Tibial nerve (tissue), 4 donors: Measurements from ENCODE around the gene DENND1A.

ENCODE experiments used
- CTCF ChIP-seq, 5 experiments: fragments of 200-600 bp in 3 of 5; fragments of 450-650 bp in 2 of 5; sonication (generic) in 3 of 5; IDR thresholded peaks; one replicate each; pipeline ENCODE4 v1.5.1; 2016 to 2019; ENCODE audit warnings: antibody characterized with exemption in 5 of 5, mild to moderate bottlenecking in 3 of 5, moderate library complexity in 2 of 5
- EP300 ChIP-seq, 2 donors: sonication (generic); formaldehyde crosslinking; IDR thresholded peaks; one replicate each; pipeline ENCODE4 v1.6.1; 2017; ENCODE audit warnings: antibody characterized with exemption in 2 of 2, mild to moderate bottlenecking in 1 of 2
- POLR2A ChIP-seq, 2 donors: fragments of 450-650 bp; IDR thresholded peaks; one replicate each; pipeline ENCODE4 v1.6.1; 2017; ENCODE audit warnings: antibody characterized with exemption in 2 of 2, mild to moderate bottlenecking in 2 of 2, moderate library complexity in 2 of 2

- TF ChIP-seq CTCF (IDR thresholded peaks at IDR 0.05): no peak
- no peak for TF ChIP-seq EP300 (IDR thresholded peaks at IDR 0.05)
- no peak for TF ChIP-seq POLR2A (IDR thresholded peaks at IDR 0.05)
Measured at GRCh38 chr9:123655681-123656423, 274.1 kb downstream of the DENND1A start.
